HFF-Myc (cell line): ENCODE results near the gene PRDM11.

ENCODE experiments used
- DNase-seq: peaks from one replicate; pipeline ENCODE4 v3.0.0-alpha.2; 2011; ENCODE audit warnings: low read depth; ENCODE audit errors: extremely low read depth
- H3K4me3 ChIP-seq: replicated peaks from 2 replicates; pipeline ENCODE4 v1.5.1; 2011; ENCODE audit warnings: low read depth, mild to moderate bottlenecking, control low read depth, low read length
- CTCF ChIP-seq: IDR thresholded peaks from 2 replicates; pipeline ENCODE4 v1.5.1; 2012; ENCODE audit warnings: mild to moderate bottlenecking, low read depth, low read length, control low read depth; ENCODE audit errors: missing control alignments

The PRDM11 gene

GRCh38 chr11:45141631-45142030 is 4.8 kb upstream of the PRDM11 start:
- no peak for TF ChIP-seq CTCF
- DNase-seq, result no peak
- H3K4me3 ChIP-seq, result no peak overlapping the region

- H3K4me3 ChIP-seq, result no peak overlapping the region
- DNase-seq, result no peak
- TF ChIP-seq CTCF, result no peak
Measured at GRCh38 chr11:45142241-45143055, 4.0 kb upstream of the PRDM11 start.

GRCh38 chr11:45143494-45143893 is 2.9 kb upstream of the PRDM11 start:
- no peak for DNase-seq
- TF ChIP-seq CTCF, result no peak
- H3K4me3 ChIP-seq, result no peak overlapping the region

GRCh38 chr11:45144126-45145082 is 2.0 kb upstream of the PRDM11 start:
- H3K4me3 ChIP-seq, result no peak overlapping the region
- TF ChIP-seq CTCF, result no peak
- DNase-seq, result no peak

GRCh38 chr11:45145083-45145378 is 1.4 kb upstream of the PRDM11 start:
- no peak for TF ChIP-seq CTCF
- DNase-seq, result no peak
- no peak overlapping the region for H3K4me3 ChIP-seq

- DNase-seq, result no peak
- no peak for TF ChIP-seq CTCF
- peak overlapping the region; percentile 71 for H3K4me3 ChIP-seq
Measured at GRCh38 chr11:45145379-45146071, 914 bp upstream of the PRDM11 start.
